ENCODE results near the gene MYO1E. TPM values are rescaled to one million over a fixed set of nuclear protein-coding genes. Genes with fewer than 3 reads are reported as not detected.

The MYO1E gene
- total and polyA plus RNA-seq, 2 of the 8 experiments (the other 6 are each of a cell fraction or from before 2014, with no cell fraction given): 19.6 to 142 TPM

GRCh38 chr15:59116771-59117170 is 255.9 kb downstream of the MYO1E start:
- Histone ChIP-seq H4K5ac (ENCODE audit: insufficient read length, low read depth, low read length) (no peak overlapping the region), H3K27ac (ENCODE audit: low read depth, low read length) (no peak overlapping the region), H2BK20ac (ENCODE audit: low read length) (no peak overlapping the region), H3K79me1 (ENCODE audit: low read depth, low read length) (no peaks in the 10 kb centered on the region), H4K91ac (replicated peaks; ENCODE audit: insufficient read length, low read length) (no peak overlapping the region), H3K4me3 (ENCODE audit: extremely low read depth in 1 of 4, insufficient read depth in 2 of 4, low read depth in 3 of 4, low read length in 4 of 4) (no peak overlapping the region), H2BK12ac (ENCODE audit: low read depth, low read length) (no peak overlapping the region), H3K79me2 (ENCODE audit: control insufficient read depth in 1 of 2, insufficient read depth in 2 of 2, low read length in 2 of 2) (no peaks in the 10 kb centered on the region), H3K4me2 (ENCODE audit: insufficient read depth in 1 of 2, low read depth in 2 of 2, low read length in 2 of 2) (no peak overlapping the region), H3K36me3 (ENCODE audit: control insufficient read depth in 2 of 4, insufficient read depth in 4 of 4, low read length in 3 of 4) (peaks cover 15 to 74% (median 59%) of the 10 kb centered on the region in 4 experiments), H2BK120ac (replicated peaks; ENCODE audit: low read depth, low read length) (no peak overlapping the region), H4K8ac (ENCODE audit: extremely low read depth, insufficient read depth, low read length) (no peak overlapping the region), H3K27me3 (replicated peaks in 1 of 4; ENCODE audit: control insufficient read depth in 3 of 4, extremely low read depth in 1 of 4, insufficient read depth in 3 of 4, low read length in 3 of 4) (no peaks in the 10 kb centered on the region), H4K20me1 (replicated peaks in 1 of 2; ENCODE audit: control insufficient read depth in 1 of 2, insufficient read depth in 2 of 2, low read length in 2 of 2) (no peaks in the 10 kb centered on the region), H3K23ac (ENCODE audit: insufficient read length) (no peak overlapping the region), H3K9ac (replicated peaks in 1 of 4; ENCODE audit: extremely low read depth in 1 of 4, low read depth in 3 of 4, low read length in 3 of 4) (no peak overlapping the region), H2BK5ac (ENCODE audit: low read depth, low read length) (no peak overlapping the region), H2AFZ (ENCODE audit: low read length) (no peak overlapping the region), H2BK15ac (ENCODE audit: low read length) (no peak overlapping the region), H3K9me3 (ENCODE audit: insufficient read depth in 2 of 2, low read depth in 1 of 2, low read length in 1 of 2) (no peaks in the 10 kb centered on the region), H3K14ac (ENCODE audit: insufficient read length) (no peak overlapping the region), H3K23me2 (ENCODE audit: low read depth, low read length) (no peaks in the 10 kb centered on the region; the same call in 1 of the 2 replicates), H2AK5ac (ENCODE audit: low read depth, low read length) (no peak overlapping the region), H3K4ac (replicated peaks; ENCODE audit: insufficient read length, low read depth, low read length) (no peak overlapping the region), H3K18ac (ENCODE audit: extremely low read depth, low read length) (no peak overlapping the region), H3K4me1 (replicated peaks in 1 of 4; ENCODE audit: control insufficient read depth in 3 of 4, insufficient read depth in 4 of 4, low read length in 3 of 4) (no peaks in the 10 kb centered on the region), H3K56ac (replicated peaks; ENCODE audit: insufficient read length, low read depth, low read length) (no peak overlapping the region)
- 90% methylated on average over 6 of the region's 6 CpGs; no CpG with 5 or more reads in 1 of the 2 experiments for WGBS, 2 experiments (ENCODE audit: extremely low coverage in 1 of 2, insufficient coverage in 1 of 2, insufficient read length in 1 of 2, insufficient replicate concordance in 2 of 2, low coverage in 1 of 2, low lambda C conversion rate in 2 of 2, missing lambda C conversion rate in 1 of 2)
- FAIRE-seq (no peak), DNase-seq (ENCODE audit: low read depth in 1 of 2, low spot score in 2 of 2) (no peak)
- ChIA-PET POLR2A (ENCODE audit: partially characterized antibody) (interaction anchor here (1.3 to 2.6 kb wide), 2 partner anchors 14 to 17 kb away, joined by 4 to 7 read pairs; no protein-coding TSS in a partner anchor), CTCF (ENCODE audit: partially characterized antibody) (interaction anchor here (0.7 to 1.3 kb wide), 2 partner anchors 11 to 385 kb away, joined by 3 to 4 read pairs; no protein-coding TSS in a partner anchor)
- TF ChIP-seq SAP30 (IDR thresholded peaks at IDR 0.05; ENCODE audit: insufficient read depth, insufficient replicate concordance, low read length) (no peak), CBX8 (IDR thresholded peaks at IDR 0.05; ENCODE audit: borderline replicate concordance, low read depth, low read length) (no peak), CREB1 (IDR thresholded peaks at IDR 0.05) (no peak), MAX (IDR thresholded peaks at IDR 0.05) (no peak), ATF3 (IDR thresholded peaks at IDR 0.05; ENCODE audit: insufficient read depth, low read depth, low read length) (no peak), USF2 (IDR thresholded peaks at IDR 0.05; ENCODE audit: low read length) (no peak), SP2 (IDR thresholded peaks at IDR 0.05; ENCODE audit: low read length) (no peak), SRF (IDR thresholded peaks at IDR 0.05; ENCODE audit: low read depth, low read length) (no peak), GTF2F1 (IDR thresholded peaks at IDR 0.05; ENCODE audit: borderline replicate concordance, low read depth, low read length) (no peak), EZH2 (IDR thresholded peaks at IDR 0.05; ENCODE audit: low read depth, low read length, severe bottlenecking) (no peak), BCL11A (IDR thresholded peaks at IDR 0.05; ENCODE audit: low read depth in 2 of 2, low read length in 2 of 2) (no peak)
